ENCODE results near the gene NMUR2. TPM values are rescaled to one million over a fixed set of nuclear protein-coding genes. Genes with fewer than 3 reads are reported as not detected.

Gene NMUR2
- total RNA-seq, 1 experiment from 2014 or later = not detected

- no peak for DNase-seq (ENCODE audit: low spot score)
Observed at GRCh38 chr5:152372875-152373274, 32.2 kb downstream of the NMUR2 start.

GRCh38 chr5:152369298-152369697 is 35.8 kb downstream of the NMUR2 start:
- DNase-seq (ENCODE audit: low spot score) = no peak

DNA sequence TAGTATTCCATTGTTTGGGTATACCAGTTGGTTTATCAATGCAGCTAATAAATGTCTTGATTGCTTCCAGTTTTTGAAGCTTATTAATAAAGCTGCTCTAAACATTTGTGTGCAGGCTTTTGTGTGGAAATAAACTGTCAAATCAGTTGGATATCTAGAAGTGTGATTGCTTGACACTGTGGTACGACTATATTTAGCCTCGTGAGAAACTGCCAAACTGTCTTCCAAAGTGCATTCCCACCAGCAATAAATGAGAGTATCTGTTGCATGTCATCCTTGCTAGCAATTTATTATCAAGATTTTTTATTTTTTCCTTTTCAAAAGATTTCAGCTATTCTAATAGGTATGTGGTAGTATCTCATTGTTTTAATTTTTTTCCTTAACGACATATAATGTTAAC is 37.5 kb downstream of the NMUR2 start:
- DNase-seq (ENCODE audit: low spot score) = no peak

GRCh38 chr5:152366716-152367115 is 38.4 kb downstream of the NMUR2 start:
- DNase-seq (ENCODE audit: low spot score) = no peak

DNA sequence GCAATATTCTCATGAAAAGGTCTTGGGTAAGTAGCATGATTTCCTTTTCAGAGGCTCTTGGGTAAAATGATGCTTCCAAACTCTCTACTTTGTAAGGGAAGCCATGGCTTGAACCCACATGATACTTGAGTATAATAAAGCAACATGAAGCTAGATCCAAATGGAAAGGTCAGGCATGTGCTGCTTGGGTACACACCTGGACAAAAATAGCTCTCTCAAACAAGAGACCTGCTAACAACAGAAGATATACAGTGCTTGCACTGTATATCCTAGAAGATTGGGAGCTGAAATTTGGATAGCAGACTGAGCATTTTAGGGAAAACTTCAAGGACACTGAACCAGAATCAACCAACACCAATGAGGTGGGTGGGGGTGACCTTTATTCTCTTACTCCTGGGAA is 40.2 kb downstream of the NMUR2 start:
- DNase-seq (ENCODE audit: low spot score) = no peak

DNA sequence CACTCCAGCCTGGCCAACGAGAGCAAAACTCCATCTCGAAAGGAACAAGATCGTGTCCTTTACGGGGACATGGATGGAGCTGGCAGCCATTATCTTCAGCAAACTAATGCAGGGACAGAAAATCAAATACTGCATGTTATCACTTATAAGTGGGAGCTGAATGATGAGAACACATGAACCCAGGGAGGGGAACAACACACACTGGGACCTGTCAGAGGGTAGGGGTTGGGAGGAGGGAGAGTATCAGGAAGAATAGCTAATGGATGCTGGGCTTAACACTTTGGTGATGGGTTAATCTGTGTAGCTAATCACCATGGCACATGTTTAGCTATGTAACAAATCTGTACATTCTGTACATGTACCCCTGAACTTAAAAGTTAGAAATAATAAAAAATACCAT is 40.9 kb downstream of the NMUR2 start:
- DNase-seq (ENCODE audit: low spot score) = no peak

- DNase-seq (ENCODE audit: low spot score) = no peak
Observed at GRCh38 chr5:152358861-152359568, 46.1 kb downstream of the NMUR2 start.

- DNase-seq (ENCODE audit: low spot score) = no peak
Observed at GRCh38 chr5:152356506-152356905, 48.6 kb downstream of the NMUR2 start.

- no peak for DNase-seq (ENCODE audit: low spot score)
Observed at GRCh38 chr5:152355061-152355460, 50.0 kb downstream of the NMUR2 start.

DNA sequence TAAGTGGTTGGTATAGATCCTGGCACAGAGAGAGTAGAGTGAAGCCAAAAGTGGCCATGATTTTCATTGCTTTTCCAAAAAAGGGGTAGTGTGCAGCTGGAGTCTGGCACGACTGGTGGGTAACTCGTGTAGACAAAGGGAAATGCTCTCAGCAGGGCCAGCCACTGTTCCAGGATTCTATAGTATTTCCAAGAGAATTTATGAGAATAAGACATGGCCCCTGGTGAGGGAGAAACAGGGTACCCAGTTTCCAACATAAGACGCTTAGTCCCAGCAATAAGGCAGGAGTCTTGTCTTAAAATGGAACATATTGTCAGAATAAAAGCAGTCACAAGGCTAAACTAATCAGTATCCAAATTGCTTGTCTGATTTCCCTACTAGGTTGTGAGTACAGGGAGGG is 52.1 kb downstream of the NMUR2 start:
- DNase-seq (ENCODE audit: low spot score) = no peak

- peak; percentile 33 for DNase-seq (ENCODE audit: low spot score)
Observed at GRCh38 chr5:152349683-152350526, 55.2 kb downstream of the NMUR2 start.
